Lower leg skin (tissue), 3 donors: Measurements from ENCODE around the gene BPIFB2.
"Not testable (repeated sequence)": the region's sequence is repeated elsewhere in the genome, so short reads cannot be mapped to it uniquely, and the experiment has no call there.

Source experiments
- CTCF ChIP-seq, 3 donors: fragments of 450-650 bp; IDR thresholded peaks; one replicate each; pipeline ENCODE4 v1.5.1; 2016; ENCODE audit warnings: antibody characterized with exemption in 3 of 3, mild to moderate bottlenecking in 3 of 3, moderate library complexity in 2 of 3
- POLR2A ChIP-seq, 2 donors: fragments of 450-650 bp; IDR thresholded peaks; one replicate each; pipeline ENCODE4 v1.6.1; 2016 to 2017; ENCODE audit warnings: antibody characterized with exemption in 2 of 2, mild to moderate bottlenecking in 1 of 2, moderate library complexity in 1 of 2

GRCh38 chr20:32975121-32975520 lies 32.4 kb upstream of the BPIFB2 start:
- not testable (repeated sequence) for TF ChIP-seq POLR2A, CTCF (IDR thresholded peaks at IDR 0.05)
